ENCODE measurements around the gene LGR6. TPM values are rescaled to one million over a fixed set of nuclear protein-coding genes. Genes with fewer than 3 reads are reported as not detected.

Gene LGR6
- total and polyA plus RNA-seq, 10 of the 15 experiments (the other 5 are each of a cell fraction or from before 2014, with no cell fraction given): not detected

GRCh38 chr1:202240956-202241355, 47.4 kb downstream of the LGR6 start:
- H3K4me2 ChIP-seq (ENCODE audit: control insufficient read depth, insufficient read depth): no peak overlapping the region
- ChIA-PET CTCF (interaction anchor here (1.4 kb wide), 1 partner anchor 48 kb away, joined by 4 read pairs; no protein-coding TSS in a partner anchor), SMC1A (ENCODE audit: uncharacterized antibody, unreplicated experiment) (no interaction called here), RAD21 (ENCODE audit: unreplicated experiment) (no interaction called here), POLR2A (interaction anchor here (0.5 kb wide), 1 partner anchor 1411 kb away, joined by 3 read pairs; no protein-coding TSS in a partner anchor)
- H4K20me1 ChIP-seq (ENCODE audit: control insufficient read depth, insufficient read depth): no peaks in the 10 kb centered on the region
- no peak overlapping the region for H3K27ac ChIP-seq (ENCODE audit: control insufficient read depth, insufficient read depth)
- no peak overlapping the region for H3K9ac ChIP-seq (ENCODE audit: control insufficient read depth, insufficient read depth, low read length)
- H3K4me1 ChIP-seq (ENCODE audit: control insufficient read depth, insufficient read depth, low read length): peaks cover 3% of the 10 kb centered on the region; the same call in 1 of the 2 replicates
- TF ChIP-seq POLR2AphosphoS5 (IDR thresholded peaks at IDR 0.05; ENCODE audit: low read length) (no peak), CREB1 (IDR thresholded peaks at IDR 0.05; ENCODE audit: low read depth) (no peak), RBBP5 (conservative IDR thresholded peaks at IDR 0.05) (no peak), HSF1 (IDR thresholded peaks at IDR 0.05; ENCODE audit: low read depth, low read length) (no peak), CBFB (IDR thresholded peaks at IDR 0.05; ENCODE audit: low read depth) (no peak)
- ATAC-seq (no peak), FAIRE-seq (no peak), DNase-seq (ENCODE audit: low read depth, low spot score) (no peak)
- no peaks in the 10 kb centered on the region for H3K79me2 ChIP-seq (ENCODE audit: control insufficient read depth, insufficient read depth, low read length)
- in situ Hi-C loops (cut with MboI) (no loop called here), intact Hi-C loops (cut with micrococcal nuclease; ENCODE audit: unreplicated experiment) (no loop called here)
- no peaks in the 10 kb centered on the region for H3K36me3 ChIP-seq (ENCODE audit: control insufficient read depth in 2 of 2, insufficient read depth in 2 of 2, low read length in 1 of 2)
- no peak overlapping the region for H3K4me3 ChIP-seq
- H2AFZ ChIP-seq (ENCODE audit: control insufficient read depth, low read depth, low read length): no peak overlapping the region
- no peaks in the 10 kb centered on the region; a peak in 1 of 4 replicates for H3K27me3 ChIP-seq (replicated peaks in 1 of 2; ENCODE audit: control insufficient read depth in 2 of 2, insufficient read depth in 2 of 2, low read length in 1 of 2)
- 19% methylated on average over 4 of the region's 4 CpGs for WGBS (ENCODE audit: insufficient coverage, insufficient replicate concordance, low lambda C conversion rate, missing lambda C conversion rate)
- H3K9me3 ChIP-seq (replicated peaks; ENCODE audit: control insufficient read depth, insufficient read depth, low read length): no peaks in the 10 kb centered on the region
- no TSS peak for BruUV-seq (replicated peaks)

- no peak overlapping the region for H3K4me3 ChIP-seq
- ATAC-seq: no peak
- BruUV-seq (replicated peaks): no TSS peak
- H3K27me3 ChIP-seq (replicated peaks in 1 of 2; ENCODE audit: control insufficient read depth in 2 of 2, insufficient read depth in 2 of 2, low read length in 1 of 2): no peaks in the 10 kb centered on the region; a peak in 1 of 4 replicates
- H3K36me3 ChIP-seq (ENCODE audit: control insufficient read depth in 2 of 2, insufficient read depth in 2 of 2, low read length in 1 of 2): no peaks in the 10 kb centered on the region
- H4K20me1 ChIP-seq (ENCODE audit: control insufficient read depth, insufficient read depth): no peaks in the 10 kb centered on the region
- no peak for FAIRE-seq
- no peaks in the 10 kb centered on the region for H3K79me2 ChIP-seq (ENCODE audit: control insufficient read depth, insufficient read depth, low read length)
- in situ Hi-C loops (cut with MboI): no loop called here
- ChIA-PET RAD21 (ENCODE audit: unreplicated experiment) (no interaction called here), CTCF (interaction anchor here (1.4 kb wide), 1 partner anchor 49 kb away, joined by 4 read pairs; no protein-coding TSS in a partner anchor), SMC1A (ENCODE audit: uncharacterized antibody, unreplicated experiment) (no interaction called here), POLR2A (no interaction called here)
- intact Hi-C loops (cut with micrococcal nuclease; ENCODE audit: unreplicated experiment): no loop called here
- H3K27ac ChIP-seq (ENCODE audit: control insufficient read depth, insufficient read depth): no peak overlapping the region
- no peaks in the 10 kb centered on the region for H3K9me3 ChIP-seq (replicated peaks; ENCODE audit: control insufficient read depth, insufficient read depth, low read length)
- H3K4me2 ChIP-seq (ENCODE audit: control insufficient read depth, insufficient read depth): no peak overlapping the region
- 1% methylated on average over 6 of the region's 6 CpGs for WGBS (ENCODE audit: insufficient coverage, insufficient replicate concordance, low lambda C conversion rate, missing lambda C conversion rate)
- no peak overlapping the region for H2AFZ ChIP-seq (ENCODE audit: control insufficient read depth, low read depth, low read length)
- DNase-seq (ENCODE audit: low read depth, low spot score): no peak
- peaks cover 3% of the 10 kb centered on the region; the same call in 1 of the 2 replicates for H3K4me1 ChIP-seq (ENCODE audit: control insufficient read depth, insufficient read depth, low read length)
- H3K9ac ChIP-seq (ENCODE audit: control insufficient read depth, insufficient read depth, low read length): no peak overlapping the region
- TF ChIP-seq ZNF687 (IDR thresholded peaks at IDR 0.05): no peak
- no peak for TF ChIP-seq ZNF207 (IDR thresholded peaks at IDR 0.05; ENCODE audit: borderline replicate concordance)
- TF ChIP-seq EED (IDR thresholded peaks at IDR 0.05; ENCODE audit: low read depth): no peak
- no peak for TF ChIP-seq BACH1 (IDR thresholded peaks at IDR 0.05; ENCODE audit: borderline replicate concordance)
- TF ChIP-seq NR2F1 (conservative IDR thresholded peaks at IDR 0.05): no peak
- no peak for TF ChIP-seq MAX (IDR thresholded peaks at IDR 0.05; ENCODE audit: low read depth, low read length)
- no peak for TF ChIP-seq EP300 (IDR thresholded peaks at IDR 0.05; ENCODE audit: borderline replicate concordance in 1 of 2, control insufficient read depth in 1 of 2, low read depth in 2 of 2, low read length in 2 of 2)
Measured at GRCh38 chr1:202241376-202242079, 47.9 kb downstream of the LGR6 start.
